Activated CD4-positive, alpha-beta T cell treated with anti-CD3 and anti-CD28 coated beads for 24 hours (primary cell): ENCODE data around the gene OR10A6.

Source experiments
- DNase-seq, 2 donors: peaks; one replicate each; pipeline ENCODE4 v3.0.0-alpha.2; 2020; ENCODE audit warnings: low read depth in 2 of 2

OR10A6 gene

GRCh38 chr11:7909585-7910285 is 21.3 kb downstream of the OR10A6 start:
- no peak for DNase-seq

GRCh38 chr11:7907121-7907520 is 23.9 kb downstream of the OR10A6 start:
- DNase-seq, result no peak

GRCh38 chr11:7906481-7906880 is 24.6 kb downstream of the OR10A6 start:
- no peak for DNase-seq

- DNase-seq, result no peak
Measured at GRCh38 chr11:7905961-7906429, 25.1 kb downstream of the OR10A6 start.

- no peak for DNase-seq
Measured at GRCh38 chr11:7905549-7905948, 25.5 kb downstream of the OR10A6 start.

- DNase-seq, result no peak
Measured at GRCh38 chr11:7904917-7905316, 26.2 kb downstream of the OR10A6 start.

- DNase-seq, result no peak
Measured at GRCh38 chr11:7903940-7904339, 27.1 kb downstream of the OR10A6 start.

GRCh38 chr11:7901319-7901854 is 29.7 kb downstream of the OR10A6 start:
- DNase-seq, result no peak

- DNase-seq, result no peak
Measured at GRCh38 chr11:7900686-7901085, 30.4 kb downstream of the OR10A6 start.

- no peak for DNase-seq
Measured at GRCh38 chr11:7899418-7899817, 31.6 kb downstream of the OR10A6 start.

- no peak for DNase-seq
Measured at GRCh38 chr11:7898666-7899283, 32.3 kb downstream of the OR10A6 start.

GRCh38 chr11:7896009-7896785 is 34.9 kb downstream of the OR10A6 start:
- no peak for DNase-seq

- no peak for DNase-seq
Measured at GRCh38 chr11:7894251-7894650, 36.8 kb downstream of the OR10A6 start.

- no peak for DNase-seq
Measured at GRCh38 chr11:7893796-7894195, 37.3 kb downstream of the OR10A6 start.

GRCh38 chr11:7892840-7893254 is 38.2 kb downstream of the OR10A6 start:
- peak in 1 of 2 donors; percentile 2 for DNase-seq

- no peak for DNase-seq
Measured at GRCh38 chr11:7892059-7892699, 38.9 kb downstream of the OR10A6 start.

GRCh38 chr11:7890417-7891172 is 40.5 kb downstream of the OR10A6 start:
- no peak for DNase-seq

GRCh38 chr11:7889985-7890384 is 41.1 kb downstream of the OR10A6 start:
- DNase-seq, result no peak

- no peak for DNase-seq
Measured at GRCh38 chr11:7882860-7883259, 48.2 kb downstream of the OR10A6 start.
